Measurements from ENCODE around the gene SLC1A5.
"Not testable (repeated sequence)": the region's sequence is repeated elsewhere in the genome, so short reads cannot be mapped to it uniquely, and the experiment has no call there.

SLC1A5 gene

GRCh38 chr19:46798713-46799112 is 10.3 kb upstream of the SLC1A5 start:
- no peak for DNase-seq

- no peak for DNase-seq
Measured at GRCh38 chr19:46797881-46798280, 9.5 kb upstream of the SLC1A5 start.

GRCh38 chr19:46791944-46792343 is 3.5 kb upstream of the SLC1A5 start:
- DNase-seq, result no peak

- no peak for DNase-seq
Measured at GRCh38 chr19:46789371-46789770, 977 bp upstream of the SLC1A5 start.

GRCh38 chr19:46788968-46789338 is 559 bp upstream of the SLC1A5 start:
- no peak for DNase-seq

- DNase-seq, result no peak
Measured at GRCh38 chr19:46787331-46788261, 798 bp downstream of the SLC1A5 start.

GRCh38 chr19:46787040-46787330 is 1.4 kb downstream of the SLC1A5 start:
- no peak for DNase-seq

GRCh38 chr19:46786236-46787039 is 2.0 kb downstream of the SLC1A5 start:
- no peak for DNase-seq

- DNase-seq, result no peak
Measured at GRCh38 chr19:46785980-46786235, 2.5 kb downstream of the SLC1A5 start.

- DNase-seq, result no peak
Measured at GRCh38 chr19:46785054-46785979, 3.1 kb downstream of the SLC1A5 start.

- DNase-seq, result no peak
Measured at GRCh38 chr19:46784262-46785053, 3.9 kb downstream of the SLC1A5 start.

GRCh38 chr19:46783670-46784069 is 4.7 kb downstream of the SLC1A5 start:
- no peak for DNase-seq

GRCh38 chr19:46782355-46783019 is 5.9 kb downstream of the SLC1A5 start:
- DNase-seq, result no peak

- DNase-seq, result not testable (repeated sequence)
Measured at GRCh38 chr19:46777956-46778645, 10.3 kb downstream of the SLC1A5 start.

GRCh38 chr19:46776927-46777911 is 11.2 kb downstream of the SLC1A5 start:
- DNase-seq, result no peak

GRCh38 chr19:46775642-46776258 is 12.6 kb downstream of the SLC1A5 start:
- no peak for DNase-seq

GRCh38 chr19:46773018-46773399 is 15.4 kb downstream of the SLC1A5 start:
- no peak for DNase-seq

- no peak for DNase-seq
Measured at GRCh38 chr19:46772170-46773017, 16.0 kb downstream of the SLC1A5 start.

GRCh38 chr19:46768746-46769145 is 19.6 kb downstream of the SLC1A5 start:
- DNase-seq, result not testable (repeated sequence)

All from hippocampal formation (tissue), 2 donors.